H1 (cell line): ENCODE data around the gene WDR5. TPM values are rescaled to one million over a fixed set of nuclear protein-coding genes. Genes with fewer than 3 reads are reported as not detected.

Source experiments
- CTCF ChIA-PET: fragments of 300-600 bp; sonication (Branson Sonifier 250); formaldehyde crosslinking; loops from one replicate; lab custom pipeline; 2021; ENCODE audit not compliant: partially characterized antibody; lab: Charles Lee
- POLR2A ChIA-PET: fragments of 300-600 bp; sonication (Branson Sonifier 250); formaldehyde crosslinking; loops from one replicate; lab custom pipeline; 2021; ENCODE audit warnings: inconsistent platforms; ENCODE audit not compliant: partially characterized antibody; lab: Charles Lee
- DNase-seq, 2 experiments: peaks; one replicate each; pipeline versions ENCODE4 v3.0.0 to v3.0.0-alpha.2; 2010 to 2022; ENCODE audit warnings: low spot score in 2 of 2, low read depth in 1 of 2, mixed read lengths in 1 of 2
- FAIRE-seq: peaks from 2 replicates; lab custom pipeline; 2011; peaks lifted over from hg19 to GRCh38; lab: Jason Lieb, UNC
- H2AFZ ChIP-seq: 2 replicates; pipeline ENCODE4 v1.8.1; 2012; ENCODE audit warnings: low read length, inconsistent platforms
- H2AK5ac ChIP-seq: 2 replicates; pipeline ENCODE4 v1.6.1; 2013; ENCODE audit warnings: low read depth, low read length
- H2BK120ac ChIP-seq: replicated peaks from 2 replicates; pipeline ENCODE3; 2013; ENCODE audit warnings: low read depth, low read length, inconsistent platforms
- H2BK12ac ChIP-seq: 2 replicates; pipeline ENCODE4 v1.6.1; 2013; ENCODE audit warnings: low read depth, low read length
- H2BK15ac ChIP-seq: 2 replicates; pipeline ENCODE4 v1.6.1; 2013; ENCODE audit warnings: low read length
- H2BK20ac ChIP-seq: 2 replicates; pipeline ENCODE4 v1.6.1; 2013; ENCODE audit warnings: low read length
- H2BK5ac ChIP-seq: 2 replicates; pipeline ENCODE4 v1.6.1; 2013; ENCODE audit warnings: low read depth, low read length
- H3K14ac ChIP-seq: 2 replicates; pipeline ENCODE4 v1.6.1; 2013; ENCODE audit warnings: inconsistent platforms; ENCODE audit not compliant: insufficient read length
- H3K18ac ChIP-seq: 2 replicates; pipeline ENCODE4 v1.6.1; 2013; ENCODE audit warnings: low read length; ENCODE audit errors: extremely low read depth
- H3K23ac ChIP-seq: 2 replicates; pipeline ENCODE4 v1.6.1; 2013; ENCODE audit warnings: inconsistent platforms; ENCODE audit not compliant: insufficient read length
- H3K23me2 ChIP-seq: 2 replicates; pipeline ENCODE4 v1.6.1; 2013; ENCODE audit warnings: low read depth, low read length
- H3K27ac ChIP-seq: 2 replicates; pipeline ENCODE4 v1.6.1; 2011; ENCODE audit warnings: low read depth, low read length, inconsistent platforms
- H3K27me3 ChIP-seq, 4 experiments: replicated peaks in 1 of 4; 1 replicate in 1 of 4; 2 replicates in 3 of 4; pipeline versions ENCODE4 v1.6.1 to v1.8.1; 2011 to 2013; ENCODE audit warnings: low read length in 3 of 4, mild to moderate bottlenecking in 3 of 4, inconsistent platforms in 2 of 4, mixed read lengths in 2 of 4, moderate library complexity in 1 of 4; ENCODE audit not compliant: control insufficient read depth in 3 of 4, insufficient read depth in 3 of 4; ENCODE audit errors: extremely low read depth in 1 of 4
- H3K36me3 ChIP-seq, 4 experiments: 2 replicates each; pipeline versions ENCODE4 v1.6.1 to v1.8.1; 2011 to 2013; ENCODE audit warnings: mild to moderate bottlenecking in 4 of 4, low read length in 3 of 4, moderate library complexity in 2 of 4, control low read depth in 1 of 4, inconsistent platforms in 1 of 4; ENCODE audit not compliant: insufficient read depth in 4 of 4, control insufficient read depth in 2 of 4
- H3K4ac ChIP-seq: replicated peaks from 2 replicates; pipeline ENCODE3; 2013; ENCODE audit warnings: low read length, low read depth, mixed read lengths, inconsistent platforms; ENCODE audit not compliant: insufficient read length
- H3K4me1 ChIP-seq, 4 experiments: replicated peaks in 1 of 4; 1 replicate in 1 of 4; 2 replicates in 3 of 4; pipeline versions ENCODE4 v1.6.1 to v1.8.1; 2011 to 2013; ENCODE audit warnings: low read length in 3 of 4, inconsistent platforms in 2 of 4, mixed read lengths in 1 of 4; ENCODE audit not compliant: insufficient read depth in 4 of 4, control insufficient read depth in 3 of 4
- H3K4me2 ChIP-seq, 2 experiments: 2 replicates each; pipeline versions ENCODE4 v1.6.1 to v1.8.1; 2011 to 2013; ENCODE audit warnings: low read depth in 2 of 2, low read length in 2 of 2, control low read depth in 1 of 2, inconsistent platforms in 1 of 2, mild to moderate bottlenecking in 1 of 2; ENCODE audit not compliant: insufficient read depth in 1 of 2
- H3K4me3 ChIP-seq, 4 experiments: fragments of 200-600, 300-600 bp in 1 of 4; sonication (generic), shearing (Covaris generic), sonication (Bioruptor Twin) in 1 of 4; 2 replicates each; pipeline versions ENCODE4 v1.5.1 to v1.8.1; 2011 to 2016; ENCODE audit warnings: low read length in 4 of 4, low read depth in 3 of 4, control low read depth in 2 of 4, inconsistent platforms in 2 of 4, mild to moderate bottlenecking in 2 of 4, mixed read lengths in 1 of 4, moderate library complexity in 1 of 4; ENCODE audit not compliant: insufficient read depth in 2 of 4; ENCODE audit errors: extremely low read depth in 1 of 4
- H3K56ac ChIP-seq: replicated peaks from 2 replicates; pipeline ENCODE3; 2013; ENCODE audit warnings: low read depth, mild to moderate bottlenecking, mixed read lengths, low read length, inconsistent platforms; ENCODE audit not compliant: insufficient read length
- H3K79me1 ChIP-seq: 2 replicates; pipeline ENCODE4 v1.6.1; 2013; ENCODE audit warnings: low read depth, low read length, control low read depth
- H3K79me2 ChIP-seq, 2 experiments: 2 replicates each; pipeline versions ENCODE4 v1.6.1 to v1.8.1; 2012 to 2013; ENCODE audit warnings: low read length in 2 of 2, mild to moderate bottlenecking in 2 of 2, inconsistent platforms in 1 of 2; ENCODE audit not compliant: insufficient read depth in 2 of 2, control insufficient read depth in 1 of 2
- H3K9ac ChIP-seq, 4 experiments: replicated peaks in 1 of 4; 1 replicate in 1 of 4; 2 replicates in 3 of 4; pipeline versions ENCODE4 v1.6.1 to v1.8.1; 2011 to 2013; ENCODE audit warnings: low read depth in 3 of 4, low read length in 3 of 4, control low read depth in 2 of 4, mild to moderate bottlenecking in 2 of 4, moderate library complexity in 2 of 4, inconsistent platforms in 1 of 4; ENCODE audit errors: extremely low read depth in 1 of 4
- H3K9me3 ChIP-seq, 2 experiments: 2 replicates each; pipeline versions ENCODE4 v1.6.1 to v1.8.1; 2012 to 2013; ENCODE audit warnings: mild to moderate bottlenecking in 2 of 2, moderate library complexity in 2 of 2, control low read depth in 1 of 2, inconsistent platforms in 1 of 2, low read depth in 1 of 2, low read length in 1 of 2, mixed read lengths in 1 of 2; ENCODE audit not compliant: insufficient read depth in 2 of 2
- H4K20me1 ChIP-seq, 2 experiments: replicated peaks in 1 of 2; 2 replicates each; pipeline versions ENCODE3 to v1.8.1; 2011 to 2013; ENCODE audit warnings: inconsistent platforms in 2 of 2, low read length in 2 of 2, mild to moderate bottlenecking in 1 of 2; ENCODE audit not compliant: insufficient read depth in 2 of 2, control insufficient read depth in 1 of 2
- H4K5ac ChIP-seq: 2 replicates; pipeline ENCODE4 v1.6.1; 2013; ENCODE audit warnings: low read length, low read depth, mixed read lengths, inconsistent platforms; ENCODE audit not compliant: insufficient read length
- H4K8ac ChIP-seq: 2 replicates; pipeline ENCODE4 v1.8.0; 2013; ENCODE audit warnings: mild to moderate bottlenecking, moderate library complexity, low read length, inconsistent platforms; ENCODE audit not compliant: insufficient read depth; ENCODE audit errors: extremely low read depth
- H4K91ac ChIP-seq: replicated peaks from 2 replicates; pipeline ENCODE3; 2013; ENCODE audit warnings: low read length, mixed read lengths, inconsistent platforms; ENCODE audit not compliant: insufficient read length
- BRCA1 ChIP-seq: IDR thresholded peaks from 2 replicates; pipeline ENCODE4 v1.6.1; 2012; ENCODE audit warnings: low read depth, low read length, improper control_type of control experiment
- NANOG ChIP-seq: IDR thresholded peaks from 2 replicates; pipeline ENCODE4 v1.6.1; 2011; ENCODE audit warnings: low read length, low read depth, mild to moderate bottlenecking, inconsistent platforms; ENCODE audit not compliant: insufficient read depth, poor library complexity, severe bottlenecking
- SUZ12 ChIP-seq: fragments of 200-600 bp; sonication (generic); IDR thresholded peaks from 2 replicates; pipeline ENCODE4 v1.6.1; 2012; ENCODE audit warnings: mild to moderate bottlenecking, inconsistent platforms, low read length, moderate library complexity, mixed read lengths
- WGBS, 2 experiments: shearing (Covaris generic) in 1 of 2; methylation state at CpG; one replicate each; pipeline versions ENCODE4 v1.1.6 to v1.1.7; 2013 to 2015; ENCODE audit warnings: low lambda C conversion rate in 2 of 2, mixed read lengths in 2 of 2, inconsistent platforms in 1 of 2, low coverage in 1 of 2, missing lambda C conversion rate in 1 of 2; ENCODE audit not compliant: insufficient replicate concordance in 2 of 2, insufficient coverage in 1 of 2, insufficient read length in 1 of 2; ENCODE audit errors: extremely low coverage in 1 of 2, missing lambda C conversion rate in 1 of 2; 5-methylcytosine and 5-hydroxymethylcytosine counted together
- polyA plus RNA-seq, 7 experiments: library from polyadenylated mRNA; depleted of rRNA in 3 of 7; stranded (reverse) in 5 of 7; unstranded in 2 of 7; fragments of >200 nt in 5 of 7; fragments of 200-250 nt in 2 of 7; gene quantifications; 1 replicate in 5 of 7; 2 replicates in 1 of 7; 4 replicates in 1 of 7; pipeline versions ENCODE4 v1.2.1 to v1.2.3, GENCODE V29; 2011 to 2013; ENCODE audit warnings: missing spikeins in 2 of 7, mixed read lengths in 2 of 7
- total RNA-seq: library from RNA; stranded (reverse); fragmentation: NEBNext Ultra II Directional; extraction: Animal tissue kit (Norgen Biotek cat#: 25700); gene quantifications from 2 replicates; pipeline ENCODE4 v1.2.1, GENCODE V29; 2021

The WDR5 gene
- total and polyA plus RNA-seq, 2 of the 8 experiments (the other 6 are each of a cell fraction or from before 2014, with no cell fraction given), result 38.4 to 68.1 TPM

DNA sequence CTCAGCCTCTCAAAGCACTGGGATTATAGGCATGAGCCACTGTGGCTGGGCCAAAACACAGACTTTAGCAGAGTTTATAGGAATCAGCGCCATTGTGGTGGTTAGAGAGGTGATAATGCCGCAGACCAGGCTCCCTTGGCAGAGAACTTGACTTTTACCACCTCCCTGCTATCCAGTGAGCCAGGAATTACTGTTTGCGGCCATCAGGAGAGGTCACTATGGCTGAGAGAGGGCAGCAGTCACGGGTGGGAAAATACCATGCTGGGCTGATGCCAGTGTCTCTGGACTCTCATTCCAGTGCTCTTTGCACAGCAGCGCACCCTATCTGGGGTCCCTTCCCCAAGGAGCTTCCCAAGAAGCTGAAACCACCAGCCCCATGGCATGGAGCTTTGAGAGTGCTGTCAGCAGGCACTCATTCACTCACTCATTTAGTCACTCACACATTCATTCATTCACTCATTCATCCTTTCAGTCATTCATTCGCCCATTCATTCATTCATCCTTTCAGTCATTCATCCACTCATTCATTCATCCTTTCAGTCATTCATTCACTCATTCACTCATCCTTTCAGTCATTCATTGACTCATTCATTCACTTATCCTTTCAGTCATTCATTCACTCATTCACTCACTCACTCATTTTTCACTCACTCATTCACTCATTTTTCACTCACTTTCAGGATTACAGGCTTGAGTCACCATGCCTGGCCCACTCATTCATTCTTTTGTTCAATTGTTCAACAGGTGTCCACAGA, 55.8 kb downstream of the WDR5 start:
- no peak overlapping the region for H2BK12ac ChIP-seq
- H4K91ac ChIP-seq, result no peak overlapping the region
- WGBS, 2 experiments, result 89% methylated on average over 6 of the region's 6 CpGs; no CpG with 5 or more reads in 1 of the 2 experiments
- H2BK120ac ChIP-seq, result no peak overlapping the region
- H3K23me2 ChIP-seq, result peaks cover 3% of the 10 kb centered on the region; the same call in 1 of the 2 replicates
- H3K23ac ChIP-seq, result no peak overlapping the region
- H4K5ac ChIP-seq, result no peak overlapping the region
- no peaks in the 10 kb centered on the region for H3K79me1 ChIP-seq
- H2AK5ac ChIP-seq, result no peak overlapping the region
- H3K79me2 ChIP-seq, result no peaks in the 10 kb centered on the region
- no peaks in the 10 kb centered on the region for H3K9me3 ChIP-seq
- CTCF ChIA-PET, result interaction anchor here (0.6 to 2.0 kb wide), 6 partner anchors 17 to 535 kb away, joined by 3 to 5 read pairs (median 3); no protein-coding TSS in a partner anchor
- H3K4me2 ChIP-seq, result no peak overlapping the region
- no peak overlapping the region for H3K18ac ChIP-seq
- no peak overlapping the region for H3K27ac ChIP-seq
- H3K56ac ChIP-seq, result no peak overlapping the region
- H2BK15ac ChIP-seq, result no peak overlapping the region
- no peak overlapping the region for H3K4ac ChIP-seq
- H3K9ac ChIP-seq, result no peak overlapping the region
- H2AFZ ChIP-seq, result no peak overlapping the region
- no peak overlapping the region for H3K4me3 ChIP-seq
- H2BK5ac ChIP-seq, result no peak overlapping the region
- no peak for DNase-seq
- no peak overlapping the region for H4K8ac ChIP-seq
- POLR2A ChIA-PET, result no interaction called here
- H3K14ac ChIP-seq, result no peak overlapping the region
- H2BK20ac ChIP-seq, result no peak overlapping the region
- H3K4me1 ChIP-seq, result peaks cover 0 to 17% (median 4%) of the 10 kb centered on the region in 4 experiments; a peak in 4 of 7 replicates
- no peaks in the 10 kb centered on the region for H3K36me3 ChIP-seq
- FAIRE-seq, result no peak
- no peaks in the 10 kb centered on the region for H4K20me1 ChIP-seq
- H3K27me3 ChIP-seq, result peaks cover 0 to 8% (median 2%) of the 10 kb centered on the region in 4 experiments; a peak in 4 of 7 replicates
- TF ChIP-seq SUZ12 (no peak), NANOG (no peak), BRCA1 (no peak)
